ENCODE results near the gene NOXO1.

- TF ChIP-seq CTCF (conservative IDR thresholded peaks at IDR 0.05 in 1 of 2, IDR thresholded peaks at IDR 0.05 in 1 of 2; ENCODE audit: extremely low read depth in 1 of 2, insufficient read depth in 1 of 2, low read depth in 1 of 2, low read length in 2 of 2) = no peak
- no peak for TF ChIP-seq EZH2 (IDR thresholded peaks at IDR 0.05; ENCODE audit: borderline replicate concordance, low read length)
These were observed 1.8 kb upstream of the NOXO1 start for GRCh38 chr16:1982991-1983543.
